Brain microvascular endothelial cell (primary cell): Measurements from ENCODE around the gene RPS2.
"Not testable (repeated sequence)": the region's sequence is repeated elsewhere in the genome, so short reads cannot be mapped to it uniquely, and the experiment has no call there.

ENCODE experiments used
- DNase-seq: peaks from one replicate; pipeline ENCODE4 v3.0.0-alpha.2; 2020
- H3K27ac ChIP-seq: fragments of 250-450 bp; sonication (Bioruptor Pico); 2 replicates; pipeline ENCODE4 v1.5.1; 2020; ENCODE audit warnings: mild to moderate bottlenecking, moderate library complexity
- H3K27me3 ChIP-seq: fragments of 250-450 bp; sonication (Bioruptor Pico); replicated peaks from 2 replicates; pipeline ENCODE4 v1.5.1; 2020; ENCODE audit warnings: mild to moderate bottlenecking
- H3K36me3 ChIP-seq: fragments of 250-450 bp; sonication (Bioruptor Pico); replicated peaks from 2 replicates; pipeline ENCODE4 v1.5.1; 2020; ENCODE audit warnings: mild to moderate bottlenecking
- H3K4me3 ChIP-seq: 2 replicates; pipeline ENCODE4 v1.5.1; 2011; ENCODE audit warnings: low read depth, mild to moderate bottlenecking, control low read depth, low read length, moderate library complexity
- CTCF ChIP-seq: IDR thresholded peaks from 2 replicates; pipeline ENCODE4 v1.5.1; 2011; ENCODE audit warnings: low read depth, mild to moderate bottlenecking, moderate library complexity, low read length, control low read depth, inconsistent platforms; ENCODE audit errors: missing control alignments
- in situ Hi-C: cut with HindIII; loops from 2 replicates; pipeline ENCODE4 v1.10.0; 2017; ENCODE audit warnings: low sequenced_read_pairs, low pct_ligation_motif_present

Gene RPS2

DNA sequence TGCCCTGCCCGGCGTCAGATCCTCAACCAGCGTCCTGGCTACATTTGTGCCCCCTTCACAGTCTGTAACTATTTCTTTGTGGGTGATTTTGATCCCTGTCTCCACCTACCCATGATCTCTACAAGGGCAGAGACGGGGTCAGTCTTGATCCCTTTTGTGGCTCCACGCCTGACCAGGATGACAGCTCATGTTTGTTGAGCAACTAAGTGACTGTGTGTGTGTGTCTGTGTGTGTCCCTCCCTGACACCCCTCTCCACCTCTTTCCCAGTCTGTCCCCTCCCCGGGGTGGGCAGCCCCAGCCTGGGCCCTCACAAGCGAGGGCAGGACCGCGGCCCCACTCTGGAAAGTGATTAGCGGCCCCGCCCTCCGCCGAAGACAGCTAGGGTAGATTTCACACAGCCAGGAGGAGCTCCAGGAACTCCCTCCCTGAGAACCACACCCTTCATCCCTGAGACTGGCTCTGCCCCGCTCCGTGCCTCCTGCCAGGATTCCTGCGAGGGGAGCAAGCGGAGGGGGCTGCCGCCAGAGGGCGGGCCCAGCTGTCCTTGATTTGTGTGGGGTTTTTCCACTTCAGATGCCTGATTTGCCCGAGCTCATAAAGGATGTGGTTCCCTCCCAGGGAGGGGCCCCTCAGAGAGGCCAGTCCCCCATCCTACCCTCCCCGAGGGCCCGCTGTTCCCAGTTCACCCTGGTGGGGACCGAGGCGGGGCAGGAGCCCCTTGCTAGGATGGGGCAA is 41.2 kb downstream of the RPS2 start:
- no peak for DNase-seq
- no peaks in the 10 kb centered on the region for H3K36me3 ChIP-seq
- H3K27ac ChIP-seq = no peak overlapping the region
- in situ Hi-C loops = no loop called here
- TF ChIP-seq CTCF = peak; percentile 49
- H3K27me3 ChIP-seq = peaks cover 43% of the 10 kb centered on the region
- H3K4me3 ChIP-seq = no peak overlapping the region

GRCh38 chr16:1922357-1922756 is 42.3 kb downstream of the RPS2 start:
- H3K4me3 ChIP-seq = no peak overlapping the region
- TF ChIP-seq CTCF = no peak
- in situ Hi-C loops = no loop called here
- DNase-seq = no peak
- no peak overlapping the region for H3K27ac ChIP-seq
- H3K27me3 ChIP-seq = peaks cover 49% of the 10 kb centered on the region
- no peaks in the 10 kb centered on the region for H3K36me3 ChIP-seq

- Histone ChIP-seq H3K27me3 (peaks cover 62% of the 10 kb centered on the region), H3K4me3 (no peak overlapping the region), H3K36me3 (no peaks in the 10 kb centered on the region), H3K27ac (no peak overlapping the region)
- no peak for DNase-seq
- in situ Hi-C loops = no loop called here
- TF ChIP-seq CTCF = no peak
Measured at GRCh38 chr16:1920727-1921171, 43.9 kb downstream of the RPS2 start.

GRCh38 chr16:1920122-1920521 is 44.5 kb downstream of the RPS2 start:
- H3K36me3 ChIP-seq, H3K4me3 ChIP-seq, DNase-seq, in situ Hi-C loops, H3K27ac ChIP-seq: not testable (repeated sequence)
- peaks cover 68% of the 10 kb centered on the region for H3K27me3 ChIP-seq

DNA sequence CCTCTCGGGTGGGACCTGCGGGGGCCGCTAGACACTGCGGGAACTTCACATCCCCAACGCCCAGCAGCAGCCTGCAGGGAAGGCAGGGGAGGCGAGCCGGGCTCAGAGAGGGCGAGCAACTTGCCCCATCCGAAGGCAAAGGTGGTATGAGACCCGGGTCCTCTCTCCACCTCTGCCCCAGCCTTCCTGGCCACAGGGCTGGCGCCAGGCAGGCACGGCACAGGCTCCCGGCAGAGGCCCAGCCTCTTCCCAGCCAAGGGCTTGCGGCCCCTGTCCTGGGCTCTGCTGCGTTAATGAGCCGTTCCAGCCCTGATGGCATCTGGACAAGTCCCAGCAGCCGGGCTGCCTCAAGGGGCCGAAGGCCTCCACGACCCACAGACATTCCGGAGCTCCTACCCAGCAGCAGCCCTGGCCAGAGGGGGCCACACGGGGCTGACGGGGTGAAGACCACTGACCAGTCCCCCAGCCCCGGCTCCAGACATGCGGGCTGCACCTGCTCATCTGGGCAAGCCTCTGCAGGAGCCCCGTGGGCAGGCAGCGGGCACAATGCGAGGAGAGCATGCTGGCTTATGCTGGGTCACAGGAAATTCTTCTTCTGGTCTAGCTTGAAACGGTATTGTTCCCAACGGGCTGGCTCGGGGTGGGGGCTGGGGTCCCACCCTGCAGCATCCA is 45.2 kb downstream of the RPS2 start:
- no peak for TF ChIP-seq CTCF
- H3K27ac ChIP-seq = no peak overlapping the region
- H3K27me3 ChIP-seq = peaks cover 75% of the 10 kb centered on the region
- no peak for DNase-seq
- H3K36me3 ChIP-seq = no peaks in the 10 kb centered on the region
- H3K4me3 ChIP-seq = no peak overlapping the region
- in situ Hi-C loops = no loop called here

- no peak for TF ChIP-seq CTCF
- DNase-seq = no peak
- H3K27ac ChIP-seq = no peak within 1 kb of the TSS
- H3K36me3 ChIP-seq = no peaks in the 10 kb centered on the region
- peaks cover 80% of the 10 kb centered on the region for H3K27me3 ChIP-seq
- in situ Hi-C loops = no loop called here
- H3K4me3 ChIP-seq = no peak within 1 kb of the TSS
Measured at GRCh38 chr16:1918351-1919326, 46.0 kb downstream of the RPS2 start, which contains the start of gene HS3ST6. TSS of gene HS3ST6 (minus strand) at chr16:1918415. CDS start at chr16:1918323, 92 bp downstream.
